Measurements from ENCODE around the gene UBR1. TPM values are rescaled to one million over a fixed set of nuclear protein-coding genes. Genes with fewer than 3 reads are reported as not detected.

Gene UBR1
- total RNA-seq, 1 experiment from 2014 or later: 22.6 TPM

- CTCF ChIA-PET: no interaction called here
- TF ChIP-seq EZH2 (IDR thresholded peaks at IDR 0.05; ENCODE audit: low read length, unreplicated experiment) (no peak), EZH2phosphoT487 (IDR thresholded peaks at IDR 0.05; ENCODE audit: borderline replicate concordance, low read length) (no peak)
- TF ChIP-seq, protein P1, sequence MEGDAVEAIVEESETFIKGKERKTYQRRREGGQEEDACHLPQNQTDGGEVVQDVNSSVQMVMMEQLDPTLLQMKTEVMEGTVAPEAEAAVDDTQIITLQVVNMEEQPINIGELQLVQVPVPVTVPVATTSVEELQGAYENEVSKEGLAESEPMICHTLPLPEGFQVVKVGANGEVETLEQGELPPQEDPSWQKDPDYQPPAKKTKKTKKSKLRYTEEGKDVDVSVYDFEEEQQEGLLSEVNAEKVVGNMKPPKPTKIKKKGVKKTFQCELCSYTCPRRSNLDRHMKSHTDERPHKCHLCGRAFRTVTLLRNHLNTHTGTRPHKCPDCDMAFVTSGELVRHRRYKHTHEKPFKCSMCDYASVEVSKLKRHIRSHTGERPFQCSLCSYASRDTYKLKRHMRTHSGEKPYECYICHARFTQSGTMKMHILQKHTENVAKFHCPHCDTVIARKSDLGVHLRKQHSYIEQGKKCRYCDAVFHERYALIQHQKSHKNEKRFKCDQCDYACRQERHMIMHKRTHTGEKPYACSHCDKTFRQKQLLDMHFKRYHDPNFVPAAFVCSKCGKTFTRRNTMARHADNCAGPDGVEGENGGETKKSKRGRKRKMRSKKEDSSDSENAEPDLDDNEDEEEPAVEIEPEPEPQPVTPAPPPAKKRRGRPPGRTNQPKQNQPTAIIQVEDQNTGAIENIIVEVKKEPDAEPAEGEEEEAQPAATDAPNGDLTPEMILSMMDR (conservative IDR thresholded peaks at IDR 0.05; ENCODE audit: low read depth, low read length): no peak
- BruUV-seq (replicated peaks): no TSS peak
- POLR2A ChIA-PET (ENCODE audit: unreplicated experiment): no interaction called here
- H3K27me3 ChIP-seq (ENCODE audit: low read length): no peaks in the 10 kb centered on the region
- H4K20me1 ChIP-seq (ENCODE audit: low read length): no peaks in the 10 kb centered on the region
- DNase-seq: no peak
- no peak overlapping the region for H3K27ac ChIP-seq (ENCODE audit: low read length)
- no peaks in the 10 kb centered on the region for H3K79me2 ChIP-seq (ENCODE audit: low read length)
- intact Hi-C loops (cut with micrococcal nuclease): no loop called here
- no peak overlapping the region for H3K4me3 ChIP-seq (ENCODE audit: low read length)
- H3K9me3 ChIP-seq (ENCODE audit: low read length): no peaks in the 10 kb centered on the region
- H2AFZ ChIP-seq (ENCODE audit: low read length): no peak overlapping the region
- H3K9me2 ChIP-seq (replicated peaks; ENCODE audit: low read length): no peaks in the 10 kb centered on the region
- ATAC-seq: no peak
- no peak overlapping the region for H3K9ac ChIP-seq (ENCODE audit: low read length)
- peaks cover 23% of the 10 kb centered on the region for H3K36me3 ChIP-seq (ENCODE audit: low read depth, low read length)
- H3K4me2 ChIP-seq (ENCODE audit: low read length): no peak overlapping the region
- H3K4me1 ChIP-seq (ENCODE audit: insufficient read depth, low read length): peaks cover 13% of the 10 kb centered on the region; the same call in 1 of the 2 replicates
- H3F3A ChIP-seq (ENCODE audit: low read length, unreplicated experiment): peaks cover 1% of the 10 kb centered on the region
Observed at GRCh38 chr15:43144512-43144911, 38.7 kb upstream of the UBR1 start.

GRCh38 chr15:43143203-43143941 is 37.5 kb upstream of the UBR1 start:
- intact Hi-C loops (cut with micrococcal nuclease): no loop called here
- Histone ChIP-seq H2AFZ (ENCODE audit: low read length) (no peak overlapping the region), H3K9me3 (ENCODE audit: low read length) (no peaks in the 10 kb centered on the region), H3K27me3 (ENCODE audit: low read length) (no peaks in the 10 kb centered on the region), H3K36me3 (ENCODE audit: low read depth, low read length) (peaks cover 20% of the 10 kb centered on the region), H3K4me3 (ENCODE audit: low read length) (no peak overlapping the region), H3K9me2 (replicated peaks; ENCODE audit: low read length) (no peaks in the 10 kb centered on the region), H4K20me1 (ENCODE audit: low read length) (no peaks in the 10 kb centered on the region), H3K27ac (ENCODE audit: low read length) (0 out of 2 replicates have a peak overlapping the region, but pooled peaks have one; percentile 16), H3F3A (ENCODE audit: low read length, unreplicated experiment) (no peaks in the 10 kb centered on the region), H3K4me2 (ENCODE audit: low read length) (no peak overlapping the region; the same call in 1 of the 2 replicates), H3K4me1 (ENCODE audit: insufficient read depth, low read length) (peaks cover 13% of the 10 kb centered on the region; the same call in 1 of the 2 replicates), H3K79me2 (ENCODE audit: low read length) (no peaks in the 10 kb centered on the region), H3K9ac (ENCODE audit: low read length) (no peak overlapping the region)
- DNase-seq (peak; percentile 68), ATAC-seq (peak; percentile 78)
- TF ChIP-seq EZH2phosphoT487 (IDR thresholded peaks at IDR 0.05; ENCODE audit: borderline replicate concordance, low read length): no peak
- TF ChIP-seq, protein P1 (conservative IDR thresholded peaks at IDR 0.05; ENCODE audit: low read depth, low read length): no peak
- TF ChIP-seq EZH2 (IDR thresholded peaks at IDR 0.05; ENCODE audit: low read length, unreplicated experiment): no peak
- no TSS peak for BruUV-seq (replicated peaks)
- ChIA-PET CTCF (interaction anchor here (0.6 kb wide), 1 partner anchor 42 kb away, joined by 14 read pairs; the partner anchor contains the start of gene CCNDBP1), POLR2A (ENCODE audit: unreplicated experiment) (no interaction called here)

- no peak overlapping the region for H3K27ac ChIP-seq (ENCODE audit: low read length)
- no peak overlapping the region; the same call in 1 of the 2 replicates for H3K4me3 ChIP-seq (ENCODE audit: low read length)
- ChIA-PET CTCF (no interaction called here), POLR2A (ENCODE audit: unreplicated experiment) (no interaction called here)
- H3K27me3 ChIP-seq (ENCODE audit: low read length): no peaks in the 10 kb centered on the region
- no peak for DNase-seq
- TF ChIP-seq EZH2phosphoT487 (IDR thresholded peaks at IDR 0.05; ENCODE audit: borderline replicate concordance, low read length) (no peak), EZH2 (IDR thresholded peaks at IDR 0.05; ENCODE audit: low read length, unreplicated experiment) (no peak)
- TF ChIP-seq, protein P1 (conservative IDR thresholded peaks at IDR 0.05; ENCODE audit: low read depth, low read length): no peak
- no peak overlapping the region for H3K9ac ChIP-seq (ENCODE audit: low read length)
- peak overlapping the region; percentile 100 for H3K4me2 ChIP-seq (ENCODE audit: low read length)
- H3K36me3 ChIP-seq (ENCODE audit: low read depth, low read length): peaks cover 14% of the 10 kb centered on the region
- intact Hi-C loops (cut with micrococcal nuclease): loop anchor here (2.0 kb wide), 1 partner anchor 51 kb away; no protein-coding TSS in a partner anchor
- no peak for ATAC-seq
- H3K9me3 ChIP-seq (ENCODE audit: low read length): no peaks in the 10 kb centered on the region
- no peak overlapping the region for H2AFZ ChIP-seq (ENCODE audit: low read length)
- H3F3A ChIP-seq (ENCODE audit: low read length, unreplicated experiment): no peaks in the 10 kb centered on the region
- peaks cover 5% of the 10 kb centered on the region; the same call in 1 of the 2 replicates for H4K20me1 ChIP-seq (ENCODE audit: low read length)
- peaks cover 18% of the 10 kb centered on the region for H3K79me2 ChIP-seq (ENCODE audit: low read length)
- H3K9me2 ChIP-seq (replicated peaks; ENCODE audit: low read length): no peaks in the 10 kb centered on the region
- H3K4me1 ChIP-seq (ENCODE audit: insufficient read depth, low read length): peaks cover 23% of the 10 kb centered on the region
- BruUV-seq (replicated peaks): no TSS peak
Observed at GRCh38 chr15:43135351-43135750, 29.5 kb upstream of the UBR1 start.
